Activated T-helper 1 cell treated with Interleukin-2 at 50 U/mL for 16 hours (primary cell): ENCODE data around the gene CTDSPL.

Experiments
- DNase-seq: peaks from one replicate; pipeline ENCODE4 v3.0.0-alpha.2; 2020; ENCODE audit warnings: low read depth

The CTDSPL gene

GRCh38 chr3:37943631-37944314, 82.1 kb downstream of the CTDSPL start:
- no peak for DNase-seq

DNA sequence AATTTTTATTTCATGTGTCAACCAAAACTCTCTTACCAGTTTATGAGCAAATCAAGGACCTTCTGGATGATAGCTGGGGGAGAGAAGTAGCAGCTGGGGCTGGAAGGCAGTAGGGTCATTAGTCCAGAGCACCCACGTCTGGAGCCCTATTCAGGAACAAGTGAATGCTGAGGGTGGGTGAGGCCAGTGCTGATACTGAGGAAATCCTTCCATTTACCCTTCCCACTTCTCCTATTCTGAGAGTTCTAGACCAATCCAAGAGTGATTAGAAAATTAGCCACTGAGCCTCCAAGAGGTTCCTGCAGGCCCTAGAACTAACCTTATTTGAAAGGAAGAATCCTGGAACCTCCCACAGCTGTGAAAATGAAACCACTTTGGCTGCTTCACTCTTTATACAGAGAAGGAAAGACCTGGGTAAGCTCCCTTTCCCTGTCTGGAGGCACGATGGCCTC, 82.7 kb downstream of the CTDSPL start:
- DNase-seq: no peak

DNA sequence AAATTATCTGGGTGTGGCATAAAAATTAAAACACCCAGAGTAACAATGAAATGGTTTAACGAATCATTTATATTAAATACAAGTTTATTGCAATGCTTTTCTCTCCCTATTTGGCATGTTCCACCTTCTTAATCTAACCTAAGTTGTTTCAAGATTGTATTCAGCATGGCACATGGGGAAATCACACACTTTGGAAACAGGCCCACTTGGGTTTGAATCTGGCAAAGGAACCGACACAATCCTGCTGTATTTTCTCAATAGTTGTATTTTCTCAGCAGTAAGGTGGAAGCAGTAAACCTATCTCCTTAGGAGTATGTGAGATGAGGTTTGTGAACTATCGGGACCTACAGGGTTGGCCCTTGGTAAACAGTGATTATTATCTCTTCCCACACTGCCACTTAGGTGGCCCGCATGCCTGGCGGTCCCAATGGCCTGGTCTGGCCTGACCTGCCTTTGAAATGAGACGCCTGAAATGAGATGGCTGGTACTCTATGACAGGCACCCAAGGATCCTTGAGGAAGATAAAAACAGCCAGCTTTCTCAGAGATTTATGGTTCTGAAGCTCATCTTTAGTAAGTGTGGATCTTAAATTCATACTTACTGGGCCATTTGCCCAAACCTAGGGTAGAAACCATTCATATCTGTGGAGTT, 83.6 kb downstream of the CTDSPL start:
- DNase-seq: no peak

GRCh38 chr3:37945807-37946530, 84.3 kb downstream of the CTDSPL start:
- DNase-seq: no peak

GRCh38 chr3:37946531-37946889, 84.8 kb downstream of the CTDSPL start:
- DNase-seq: no peak

DNA sequence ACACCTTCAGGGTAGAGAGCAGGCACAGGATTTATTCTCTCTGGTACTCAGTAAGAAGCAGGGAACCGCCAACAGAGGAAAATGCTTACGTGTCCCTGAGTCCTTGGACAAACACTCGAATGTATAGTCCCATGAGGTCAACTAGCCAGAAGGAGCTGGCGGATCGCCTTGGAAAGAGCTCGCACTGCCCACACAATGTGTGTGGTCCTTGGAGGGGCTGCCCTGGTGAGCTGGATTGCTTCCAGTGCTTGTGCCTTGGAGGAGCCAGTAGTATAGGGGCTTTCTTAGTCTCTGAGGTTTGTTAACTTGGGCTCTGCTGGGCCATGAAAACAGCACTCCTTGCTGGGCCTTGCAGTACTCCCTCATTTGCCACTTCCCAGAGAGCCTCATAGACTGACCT, 88.2 kb downstream of the CTDSPL start:
- no peak for DNase-seq

DNA sequence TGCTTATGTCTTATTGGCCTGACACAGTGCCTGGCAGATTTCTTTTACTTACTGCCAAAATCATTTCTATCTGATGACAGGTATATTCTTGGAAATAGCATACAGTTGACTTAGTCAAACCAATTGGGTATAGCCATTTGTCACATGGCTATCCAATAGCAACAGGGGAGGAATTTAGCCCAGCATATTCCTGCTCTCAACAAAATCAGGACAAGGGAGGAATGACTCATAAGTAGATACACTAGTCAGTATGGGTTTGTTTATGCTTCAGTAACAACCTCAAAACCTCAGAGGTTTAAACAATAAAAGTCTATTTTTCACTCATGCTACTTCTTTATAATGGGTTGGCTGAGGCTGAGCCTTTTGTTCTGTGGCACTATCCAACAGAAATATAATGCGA, 90.9 kb downstream of the CTDSPL start:
- no peak for DNase-seq

- DNase-seq: no peak
Observed at GRCh38 chr3:37953226-37953625, 91.5 kb downstream of the CTDSPL start.

- DNase-seq: no peak
Observed at GRCh38 chr3:37953707-37954394, 92.2 kb downstream of the CTDSPL start.

GRCh38 chr3:37954881-37955280, 93.2 kb downstream of the CTDSPL start:
- no peak for DNase-seq

DNA sequence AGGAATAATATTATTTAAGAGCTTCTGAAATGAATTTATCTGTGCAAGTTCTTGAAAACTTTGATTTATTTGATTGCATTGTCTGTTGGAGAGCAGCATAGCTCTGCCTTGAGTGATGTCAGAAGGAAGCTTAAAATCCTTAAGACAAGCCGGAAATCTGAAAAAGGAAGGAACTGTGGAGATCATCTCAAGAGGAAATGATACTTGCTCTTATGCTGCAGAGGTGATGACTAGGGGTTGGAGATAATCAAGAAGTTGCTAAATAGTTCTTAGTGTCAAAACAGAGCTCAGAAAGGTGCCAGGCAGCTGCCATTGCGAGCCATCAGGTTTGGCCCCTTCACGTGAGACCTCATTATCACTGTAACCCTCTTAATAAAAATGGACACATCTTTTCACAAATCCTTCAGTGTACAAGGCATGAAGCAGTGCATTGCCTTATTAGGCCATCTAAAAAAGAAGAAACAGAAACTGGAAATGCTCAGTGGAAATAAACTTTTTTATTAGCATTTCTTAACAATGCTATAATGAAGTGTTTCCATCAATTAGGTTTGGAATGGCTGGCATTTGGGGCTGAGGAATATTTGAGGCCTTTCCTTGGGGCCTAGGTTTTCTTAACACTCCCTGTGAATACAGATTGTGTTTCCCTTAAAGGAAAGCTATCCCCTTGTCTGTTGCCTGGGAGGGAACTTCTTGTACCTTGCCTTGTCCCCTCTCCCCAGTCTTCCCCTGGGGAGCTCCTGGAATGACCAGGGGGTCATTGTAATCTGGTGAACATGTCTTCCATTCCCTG, 94.4 kb downstream of the CTDSPL start:
- DNase-seq: no peak

GRCh38 chr3:37956723-37957538, 95.3 kb downstream of the CTDSPL start:
- DNase-seq: no peak

- DNase-seq: no peak
Observed at GRCh38 chr3:37957539-37957936, 95.9 kb downstream of the CTDSPL start.

GRCh38 chr3:37961622-37962431, 100.1 kb downstream of the CTDSPL start:
- DNase-seq: no peak

- no peak for DNase-seq
Observed at GRCh38 chr3:37963016-37963415, 101.3 kb downstream of the CTDSPL start.

DNA sequence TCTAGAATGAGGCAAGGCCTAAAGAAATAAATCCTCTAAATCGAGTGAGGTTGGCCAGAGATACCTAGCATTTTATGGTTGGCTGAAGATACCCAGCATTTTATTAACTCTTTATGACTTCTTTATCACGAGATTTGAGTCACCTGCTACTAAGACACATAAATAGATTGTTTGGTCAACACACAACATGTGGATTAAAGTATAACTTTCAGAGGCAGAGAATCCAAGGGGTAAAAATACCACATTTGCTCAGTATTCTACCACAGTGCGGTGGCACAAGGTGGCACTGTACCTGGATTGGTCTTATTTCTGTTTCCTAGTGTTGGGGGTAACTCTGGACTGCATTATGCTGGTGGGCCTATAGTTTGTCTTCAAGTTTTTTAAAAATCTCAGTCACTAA, 102.0 kb downstream of the CTDSPL start:
- no peak for DNase-seq

DNA sequence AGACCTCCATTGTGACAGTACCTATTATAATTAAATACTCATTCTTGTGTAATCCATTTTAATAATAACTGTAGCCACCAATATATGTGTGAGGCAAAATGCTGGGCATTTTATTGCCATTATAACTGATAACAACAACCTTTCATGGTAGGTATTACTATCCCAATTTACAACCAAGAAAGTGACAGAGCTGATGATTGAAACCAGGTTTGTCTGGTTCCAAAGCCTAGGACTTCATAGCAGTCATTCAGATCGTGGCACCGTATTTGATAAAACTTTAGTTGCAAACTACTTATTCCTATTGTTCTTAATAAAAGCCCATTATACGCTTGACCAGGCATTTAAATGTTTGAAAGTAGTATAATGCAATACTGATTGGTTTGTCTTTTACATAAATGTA, 102.5 kb downstream of the CTDSPL start:
- DNase-seq: no peak

GRCh38 chr3:37964716-37965115, 103.0 kb downstream of the CTDSPL start:
- DNase-seq: no peak

DNA sequence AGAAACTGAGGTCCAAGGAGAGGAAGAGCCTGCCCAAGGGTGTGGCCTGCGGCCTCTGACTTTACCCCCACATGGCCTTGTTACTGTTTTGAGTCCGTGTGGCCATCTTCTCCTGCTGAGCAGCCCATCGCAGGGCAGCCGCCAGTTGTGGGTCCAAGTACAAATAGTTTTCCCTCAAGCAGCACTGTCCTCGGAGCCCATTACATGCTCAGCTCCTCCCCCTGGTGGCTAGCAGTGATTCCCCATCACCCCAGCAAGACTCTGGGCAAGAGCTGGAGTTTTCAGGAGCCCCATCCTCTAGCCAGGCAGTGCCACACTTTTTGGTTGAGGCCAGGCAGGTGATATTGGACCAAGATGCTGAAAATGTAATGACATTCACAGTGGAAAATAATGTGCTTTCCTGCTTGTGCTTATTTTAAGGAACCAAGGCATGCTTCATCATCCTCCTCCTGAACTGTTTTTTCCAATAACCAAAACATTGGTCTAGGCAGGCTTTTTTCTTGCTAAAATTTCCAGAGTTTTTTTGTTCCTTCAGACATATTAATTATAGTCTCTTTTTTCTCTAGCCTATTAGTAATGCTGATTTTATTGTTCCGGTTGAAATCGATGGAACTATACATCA, 105.7 kb downstream of the CTDSPL start:
- peak; percentile 19 for DNase-seq

DNA sequence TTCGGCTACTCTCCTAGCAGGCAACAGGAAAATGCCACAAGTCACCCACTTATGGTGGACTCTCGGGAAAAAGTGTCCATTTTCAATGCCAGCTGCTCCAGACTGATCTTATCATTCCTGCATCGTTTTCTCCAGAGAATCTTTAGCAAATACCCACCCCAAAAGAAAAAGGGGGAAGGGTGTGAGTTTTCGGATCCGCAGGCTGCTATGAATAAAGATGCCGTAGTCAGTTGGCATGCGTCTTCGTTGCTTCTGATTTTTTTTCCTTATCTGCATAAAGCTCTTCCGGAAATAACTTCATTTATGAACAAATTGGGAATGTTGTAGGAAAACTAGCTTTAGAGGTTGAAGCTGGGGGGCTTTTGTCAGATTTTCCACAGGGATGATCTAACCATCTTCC, 106.5 kb downstream of the CTDSPL start:
- DNase-seq: no peak
